ENCODE results near the gene AATF.
A peak's percentile ranks its signal among the peaks of the same experiment; 100 is the strongest.

The AATF gene

GRCh38 chr17:36944553-36944952 is 4.2 kb upstream of the AATF start:
- Histone ChIP-seq H3K27me3 (ENCODE audit: insufficient read depth, insufficient read length) (peaks cover 96% of the 10 kb centered on the region), H3K4me3 (ENCODE audit: insufficient read length, low read depth) (no peak overlapping the region), H3K9me3 (ENCODE audit: insufficient read depth, low read length) (no peaks in the 10 kb centered on the region), H3K4me1 (ENCODE audit: insufficient read depth, insufficient read length) (peaks cover 13% of the 10 kb centered on the region), H3K36me3 (ENCODE audit: insufficient read depth, insufficient read length, low read length) (no peaks in the 10 kb centered on the region), H3K9ac (ENCODE audit: insufficient read length, low read depth) (no peak overlapping the region)
- DNase-seq (ENCODE audit: low read depth, low spot score) = no peak
- TF ChIP-seq YY1 (IDR thresholded peaks at IDR 0.05; ENCODE audit: insufficient read depth, insufficient read length) (no peak), SUZ12 (IDR thresholded peaks at IDR 0.05; ENCODE audit: extremely low read depth, insufficient read depth, insufficient read length) (no peak), ZNF274 (IDR thresholded peaks at IDR 0.05; ENCODE audit: low read depth, low read length) (no peak)

DNA sequence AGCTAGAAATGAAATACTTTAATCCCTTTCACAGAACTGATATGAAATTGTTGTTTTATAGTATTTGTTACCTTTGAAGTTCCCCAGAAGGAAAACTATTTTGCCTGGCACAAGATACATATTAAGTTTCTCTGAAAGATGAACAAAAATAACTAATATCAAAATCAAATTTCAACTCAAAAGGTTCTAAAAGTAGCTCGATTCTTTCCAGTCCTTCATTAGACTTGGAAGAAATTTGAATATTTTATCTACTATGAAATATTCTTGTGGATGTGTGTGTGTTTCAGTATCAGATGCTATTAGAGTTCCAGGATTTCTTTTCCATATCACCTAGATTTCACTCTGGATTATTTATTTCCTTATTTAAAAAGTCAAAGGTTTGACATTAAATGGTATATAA is 3.6 kb upstream of the AATF start:
- H3K4me1 ChIP-seq (ENCODE audit: insufficient read depth, insufficient read length) = peaks cover 13% of the 10 kb centered on the region
- DNase-seq (ENCODE audit: low read depth, low spot score) = no peak
- H3K27me3 ChIP-seq (ENCODE audit: insufficient read depth, insufficient read length) = peaks cover 96% of the 10 kb centered on the region
- H3K36me3 ChIP-seq (ENCODE audit: insufficient read depth, insufficient read length, low read length) = peaks cover 2% of the 10 kb centered on the region
- H3K9ac ChIP-seq (ENCODE audit: insufficient read length, low read depth) = no peak overlapping the region
- no peaks in the 10 kb centered on the region for H3K9me3 ChIP-seq (ENCODE audit: insufficient read depth, low read length)
- TF ChIP-seq SUZ12 (IDR thresholded peaks at IDR 0.05; ENCODE audit: extremely low read depth, insufficient read depth, insufficient read length) = no peak
- TF ChIP-seq YY1 (IDR thresholded peaks at IDR 0.05; ENCODE audit: insufficient read depth, insufficient read length) = no peak
- H3K4me3 ChIP-seq (ENCODE audit: insufficient read length, low read depth) = no peak overlapping the region

- DNase-seq (ENCODE audit: low read depth, low spot score) = no peak
- H3K9me3 ChIP-seq (ENCODE audit: insufficient read depth, low read length) = no peaks in the 10 kb centered on the region
- H3K4me1 ChIP-seq (ENCODE audit: insufficient read depth, insufficient read length) = peaks cover 6% of the 10 kb centered on the region
- no peak overlapping the region for H3K9ac ChIP-seq (ENCODE audit: insufficient read length, low read depth)
- TF ChIP-seq SUZ12 (IDR thresholded peaks at IDR 0.05; ENCODE audit: extremely low read depth, insufficient read depth, insufficient read length) = peak; percentile 95
- no peak for TF ChIP-seq ZNF274 (IDR thresholded peaks at IDR 0.05; ENCODE audit: low read depth, low read length)
- no peak overlapping the region for H3K4me3 ChIP-seq (ENCODE audit: insufficient read length, low read depth)
- H3K36me3 ChIP-seq (ENCODE audit: insufficient read depth, insufficient read length, low read length) = peaks cover 11% of the 10 kb centered on the region
- peaks cover 87% of the 10 kb centered on the region for H3K27me3 ChIP-seq (ENCODE audit: insufficient read depth, insufficient read length)
These were observed 2.6 kb upstream of the AATF start for GRCh38 chr17:36945959-36946725.

DNA sequence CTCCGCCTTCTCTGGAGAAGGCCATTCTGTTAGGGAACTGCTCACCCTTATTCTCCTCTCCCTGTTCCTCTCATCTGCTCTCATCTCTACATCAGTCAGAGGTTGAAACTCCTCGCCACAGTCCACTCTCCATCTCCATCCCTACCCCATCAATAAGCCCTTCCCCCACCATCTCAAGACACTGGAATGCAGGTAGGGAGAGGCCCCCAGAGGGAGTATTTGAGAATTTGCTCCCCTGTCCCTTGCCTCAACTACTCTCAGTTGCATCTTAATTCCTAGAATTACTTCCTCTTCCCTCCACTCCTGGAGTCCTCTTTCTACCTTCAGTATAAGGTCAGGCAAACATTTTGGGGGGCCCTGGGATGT is 2.0 kb upstream of the AATF start:
- Histone ChIP-seq H3K36me3 (ENCODE audit: insufficient read depth, insufficient read length, low read length) (peaks cover 17% of the 10 kb centered on the region), H3K27me3 (ENCODE audit: insufficient read depth, insufficient read length) (peaks cover 81% of the 10 kb centered on the region), H3K9me3 (ENCODE audit: insufficient read depth, low read length) (no peaks in the 10 kb centered on the region), H3K9ac (ENCODE audit: insufficient read length, low read depth) (no peak overlapping the region), H3K4me3 (ENCODE audit: insufficient read length, low read depth) (no peak overlapping the region), H3K4me1 (ENCODE audit: insufficient read depth, insufficient read length) (peaks cover 6% of the 10 kb centered on the region)
- DNase-seq (ENCODE audit: low read depth, low spot score) = no peak
- TF ChIP-seq YY1 (IDR thresholded peaks at IDR 0.05; ENCODE audit: insufficient read depth, insufficient read length) = no peak
- no peak for TF ChIP-seq ZNF274 (IDR thresholded peaks at IDR 0.05; ENCODE audit: low read depth, low read length)
- TF ChIP-seq SUZ12 (IDR thresholded peaks at IDR 0.05; ENCODE audit: extremely low read depth, insufficient read depth, insufficient read length) = no peak

DNA sequence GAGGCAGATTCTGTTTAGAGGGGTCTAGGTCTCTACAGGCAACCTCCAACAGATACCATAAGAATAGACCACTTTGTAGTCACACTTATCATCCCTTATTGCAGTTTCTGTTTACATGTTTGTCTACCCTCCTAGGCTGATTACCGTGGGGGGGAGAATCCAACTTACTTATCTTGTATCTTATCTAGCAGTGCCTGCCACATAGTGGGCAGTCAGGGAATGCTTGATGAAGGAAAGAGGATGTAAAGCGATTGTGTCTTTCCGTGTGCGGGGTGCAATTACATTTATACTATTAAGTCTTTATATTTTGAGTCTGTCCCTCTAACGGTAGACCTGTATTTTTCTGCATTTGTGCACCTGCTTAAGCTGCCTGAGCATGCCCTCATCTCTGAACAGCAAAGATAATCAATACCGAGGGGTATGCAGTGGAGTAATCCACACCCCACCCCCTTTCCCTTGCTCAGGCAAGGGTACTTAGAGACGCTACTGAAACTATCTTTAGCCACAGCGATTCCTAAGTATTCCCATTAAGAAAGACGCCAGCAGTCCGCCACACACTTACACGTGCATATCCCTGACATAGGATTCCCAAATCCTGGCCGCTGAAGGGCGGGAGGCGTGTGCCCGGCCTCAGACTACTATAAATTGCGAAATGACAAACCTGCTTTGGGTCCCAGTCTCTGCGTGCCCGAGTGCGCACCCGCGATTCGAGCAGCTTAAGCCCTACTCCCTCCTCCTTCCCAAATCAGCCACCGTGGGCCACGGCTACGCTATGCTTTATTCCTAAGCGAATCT is 635 bp upstream of the AATF start:
- Histone ChIP-seq H3K4me3 (ENCODE audit: insufficient read length, low read depth) (peak overlapping the region; percentile 84), H3K36me3 (ENCODE audit: insufficient read depth, insufficient read length, low read length) (peaks cover 31% of the 10 kb centered on the region), H3K9me3 (ENCODE audit: insufficient read depth, low read length) (no peaks in the 10 kb centered on the region), H3K9ac (ENCODE audit: insufficient read length, low read depth) (peak overlapping the region; percentile 44), H3K4me1 (ENCODE audit: insufficient read depth, insufficient read length) (peaks cover 3% of the 10 kb centered on the region), H3K27me3 (ENCODE audit: insufficient read depth, insufficient read length) (peaks cover 67% of the 10 kb centered on the region)
- no peak for DNase-seq (ENCODE audit: low read depth, low spot score)
- TF ChIP-seq SUZ12 (IDR thresholded peaks at IDR 0.05; ENCODE audit: extremely low read depth, insufficient read depth, insufficient read length) (no peak), ZNF274 (IDR thresholded peaks at IDR 0.05; ENCODE audit: low read depth, low read length) (no peak)

GRCh38 chr17:36949461-36949927 is 740 bp downstream of the AATF start:
- Histone ChIP-seq H3K4me1 (ENCODE audit: insufficient read depth, insufficient read length) (peaks cover 3% of the 10 kb centered on the region), H3K9me3 (ENCODE audit: insufficient read depth, low read length) (no peaks in the 10 kb centered on the region), H3K27me3 (ENCODE audit: insufficient read depth, insufficient read length) (peaks cover 53% of the 10 kb centered on the region), H3K9ac (ENCODE audit: insufficient read length, low read depth) (peak overlapping the region; percentile 89), H3K36me3 (ENCODE audit: insufficient read depth, insufficient read length, low read length) (peaks cover 45% of the 10 kb centered on the region), H3K4me3 (ENCODE audit: insufficient read length, low read depth) (peak overlapping the region; percentile 84)
- TF ChIP-seq ZNF274 (IDR thresholded peaks at IDR 0.05; ENCODE audit: low read depth, low read length) = no peak
- no peak for TF ChIP-seq SUZ12 (IDR thresholded peaks at IDR 0.05; ENCODE audit: extremely low read depth, insufficient read depth, insufficient read length)
- no peak for TF ChIP-seq YY1 (IDR thresholded peaks at IDR 0.05; ENCODE audit: insufficient read depth, insufficient read length)
- DNase-seq (ENCODE audit: low read depth, low spot score) = no peak

DNA sequence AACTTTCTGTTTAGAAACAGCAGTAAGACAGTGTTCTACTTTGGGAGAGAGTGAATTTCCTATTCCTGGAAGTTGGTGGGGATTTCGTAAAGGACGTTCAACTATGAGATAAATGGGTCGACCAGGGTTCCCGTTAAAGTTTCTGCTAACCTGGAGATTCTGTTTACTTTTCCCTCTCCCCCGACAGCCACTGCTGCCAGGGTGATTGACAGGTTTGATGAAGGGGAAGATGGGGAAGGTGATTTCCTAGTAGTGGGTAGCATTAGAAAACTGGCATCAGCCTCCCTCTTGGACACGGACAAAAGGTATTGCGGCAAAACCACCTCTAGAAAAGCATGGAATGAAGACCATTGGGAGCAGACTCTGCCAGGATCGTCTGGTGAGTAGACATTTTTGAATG is 1.3 kb downstream of the AATF start:
- H3K27me3 ChIP-seq (ENCODE audit: insufficient read depth, insufficient read length) = peaks cover 48% of the 10 kb centered on the region
- TF ChIP-seq YY1 (IDR thresholded peaks at IDR 0.05; ENCODE audit: insufficient read depth, insufficient read length) (no peak), SUZ12 (IDR thresholded peaks at IDR 0.05; ENCODE audit: extremely low read depth, insufficient read depth, insufficient read length) (no peak), ZNF274 (IDR thresholded peaks at IDR 0.05; ENCODE audit: low read depth, low read length) (no peak)
- H3K4me1 ChIP-seq (ENCODE audit: insufficient read depth, insufficient read length) = peaks cover 3% of the 10 kb centered on the region
- peaks cover 50% of the 10 kb centered on the region for H3K36me3 ChIP-seq (ENCODE audit: insufficient read depth, insufficient read length, low read length)
- DNase-seq (ENCODE audit: low read depth, low spot score) = no peak
- H3K4me3 ChIP-seq (ENCODE audit: insufficient read length, low read depth) = peak overlapping the region; percentile 84
- peak overlapping the region; percentile 89 for H3K9ac ChIP-seq (ENCODE audit: insufficient read length, low read depth)
- no peaks in the 10 kb centered on the region for H3K9me3 ChIP-seq (ENCODE audit: insufficient read depth, low read length)
